CD4-positive, alpha-beta T cell treated with Interleukin-21 for 1 hour (primary cell): Measurements from ENCODE around the gene TMC1.

Experiments
- DNase-seq: peaks from one replicate; pipeline ENCODE4 v3.0.0-alpha.2; 2020

The TMC1 gene

DNA sequence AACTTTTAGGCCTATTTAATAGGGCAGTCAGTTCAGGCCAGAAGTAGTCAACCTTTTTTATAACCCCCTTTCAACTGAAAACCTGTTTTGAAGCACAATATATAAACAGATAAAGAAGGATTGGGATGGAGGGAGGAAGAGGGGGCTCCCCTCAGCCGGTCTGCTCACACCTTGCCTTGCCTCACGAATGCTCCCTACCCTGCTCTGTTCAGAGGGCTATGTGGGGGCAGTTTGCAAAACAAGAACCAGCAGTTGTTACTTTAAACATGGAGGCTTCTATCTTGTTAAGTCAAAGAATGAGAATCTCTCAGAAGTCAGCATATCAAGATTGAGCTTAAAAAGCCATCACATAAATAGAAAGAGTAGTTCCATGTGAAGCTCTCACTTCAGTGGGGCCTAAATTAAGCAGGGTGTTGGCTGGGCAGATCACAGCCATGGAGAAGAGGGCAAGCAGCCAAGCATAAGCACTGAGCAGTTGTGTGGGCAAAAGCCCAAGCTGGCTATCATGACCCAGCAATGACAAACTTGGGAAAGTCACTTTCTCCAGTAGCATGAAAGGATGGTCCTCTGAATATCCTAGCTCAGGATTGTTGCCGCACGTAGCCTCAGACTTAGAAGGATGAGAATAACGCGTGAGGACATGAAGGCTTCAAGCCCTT, 360.8 kb downstream of the TMC1 start:
- no peak for DNase-seq

GRCh38 chr9:72883875-72884274, 362.5 kb downstream of the TMC1 start:
- no peak for DNase-seq

- DNase-seq = no peak
Measured at GRCh38 chr9:72884508-72884907, 363.1 kb downstream of the TMC1 start.
